HG03457 (cell line): Measurements from ENCODE around the gene KLHL36.

Source experiments
- ATAC-seq: cut with Tn5 transposase; IDR thresholded peaks from one replicate; pipeline ENCODE4 v1.9.1; 2021; ENCODE audit warnings: moderate number of reproducible peaks; ENCODE audit not compliant: unreplicated experiment

KLHL36 gene

GRCh38 chr16:84647828-84648594 is at the start of gene KLHL36:
KLHL36 (plus strand) TSS chr16:84648511; CDS start chr16:84650868, 2,357 bp downstream.
- ATAC-seq, result peak; percentile 78

DNA sequence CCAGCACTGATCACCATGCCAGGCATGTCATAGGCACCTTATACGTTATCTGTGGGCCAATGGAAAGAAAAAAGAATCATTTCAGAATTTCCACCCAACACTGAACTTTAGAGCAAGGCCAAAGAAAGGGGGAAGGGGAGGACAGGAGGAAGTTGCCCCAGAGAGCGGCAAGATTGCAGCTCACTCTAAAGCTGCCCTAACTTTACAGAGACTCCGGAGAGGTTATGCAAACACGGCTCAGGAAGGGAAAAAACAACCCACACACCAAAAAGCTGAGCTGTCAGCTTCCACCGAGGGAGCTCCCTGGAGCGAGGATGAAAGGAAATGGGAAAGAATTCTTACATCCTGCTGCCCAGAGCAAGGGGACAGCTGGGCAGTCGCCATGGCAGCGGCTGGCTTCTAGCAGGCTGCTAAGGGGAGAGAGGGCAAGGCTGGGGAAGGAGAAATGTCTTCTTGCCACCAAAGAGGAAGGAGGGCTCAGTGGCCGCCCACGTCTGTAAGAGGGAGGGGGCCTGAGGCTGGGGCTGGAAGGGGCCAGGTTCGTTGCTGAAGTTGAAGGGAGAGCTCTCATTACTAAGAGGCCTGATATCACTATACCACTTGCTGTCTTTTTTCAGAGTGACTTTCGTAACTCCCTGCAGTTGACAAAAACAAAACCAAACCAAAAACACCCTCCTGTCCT is 48.6 kb upstream of the KLHL36 start:
- ATAC-seq, result no peak

GRCh38 chr16:84600343-84601229 is 47.7 kb upstream of the KLHL36 start:
- ATAC-seq, result peak; percentile 56

DNA sequence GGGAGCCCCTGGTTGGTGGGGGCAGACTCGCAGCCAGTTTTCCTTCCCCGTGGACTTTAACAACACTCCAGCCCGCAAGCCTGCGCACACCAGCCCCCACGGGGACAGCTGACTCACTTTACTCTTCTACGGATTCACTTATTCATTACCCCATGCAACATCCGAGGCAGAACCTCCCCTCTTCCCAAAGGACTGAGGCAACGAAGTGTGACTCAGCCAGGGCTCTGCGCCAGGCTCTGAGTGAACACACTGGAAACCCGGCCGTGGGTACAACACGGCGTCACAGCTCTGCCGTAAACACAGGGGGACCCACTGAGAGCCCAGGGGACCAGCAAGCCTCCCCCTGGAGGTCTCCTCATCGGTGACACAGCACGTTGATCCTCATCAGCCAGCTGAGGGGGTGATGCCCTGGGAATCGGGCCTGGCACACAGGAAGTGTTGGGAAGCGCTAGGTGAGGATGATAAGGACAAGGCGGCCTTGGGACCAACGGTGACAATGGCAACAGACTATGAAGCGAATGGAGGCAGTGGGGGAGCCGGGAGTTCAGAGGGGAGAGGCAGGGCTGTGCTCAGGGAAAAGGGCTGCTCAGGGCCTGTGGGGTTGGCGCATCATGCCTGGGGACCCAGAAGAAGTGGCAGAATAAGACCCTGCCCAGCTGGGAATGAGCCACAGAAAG is 45.0 kb upstream of the KLHL36 start:
- no peak for ATAC-seq

- ATAC-seq, result no peak
These were observed 44.4 kb upstream of the KLHL36 start for GRCh38 chr16:84603940-84604339.

DNA sequence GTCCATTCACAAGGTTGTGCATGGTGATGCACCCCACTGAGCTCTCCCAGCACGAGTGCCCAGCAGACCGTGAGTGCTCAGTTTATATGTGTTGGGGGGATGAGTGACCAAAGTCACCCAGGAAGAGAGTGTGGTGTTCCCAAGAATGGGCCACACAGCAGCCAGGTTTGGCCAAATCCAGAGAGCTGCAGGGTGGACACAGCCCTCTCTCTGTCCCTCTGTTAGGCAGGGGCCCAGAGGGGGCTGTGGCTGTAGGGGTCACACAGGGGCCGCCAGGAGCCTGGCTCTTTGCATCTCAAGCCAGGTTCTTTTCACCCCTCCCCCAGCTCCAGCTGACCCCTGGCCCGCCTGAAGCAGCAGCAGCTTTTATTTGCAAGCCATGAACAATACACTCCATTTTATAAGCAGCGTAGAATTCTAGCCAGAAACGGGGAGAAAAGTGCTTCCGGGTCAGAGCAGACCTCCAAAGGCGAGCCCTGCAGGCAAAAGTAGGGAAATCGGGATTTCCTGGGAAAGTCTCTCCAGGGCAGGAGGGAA is 43.8 kb upstream of the KLHL36 start:
- ATAC-seq, result no peak

- no peak for ATAC-seq
These were observed 42.9 kb upstream of the KLHL36 start for GRCh38 chr16:84605339-84605848.

DNA sequence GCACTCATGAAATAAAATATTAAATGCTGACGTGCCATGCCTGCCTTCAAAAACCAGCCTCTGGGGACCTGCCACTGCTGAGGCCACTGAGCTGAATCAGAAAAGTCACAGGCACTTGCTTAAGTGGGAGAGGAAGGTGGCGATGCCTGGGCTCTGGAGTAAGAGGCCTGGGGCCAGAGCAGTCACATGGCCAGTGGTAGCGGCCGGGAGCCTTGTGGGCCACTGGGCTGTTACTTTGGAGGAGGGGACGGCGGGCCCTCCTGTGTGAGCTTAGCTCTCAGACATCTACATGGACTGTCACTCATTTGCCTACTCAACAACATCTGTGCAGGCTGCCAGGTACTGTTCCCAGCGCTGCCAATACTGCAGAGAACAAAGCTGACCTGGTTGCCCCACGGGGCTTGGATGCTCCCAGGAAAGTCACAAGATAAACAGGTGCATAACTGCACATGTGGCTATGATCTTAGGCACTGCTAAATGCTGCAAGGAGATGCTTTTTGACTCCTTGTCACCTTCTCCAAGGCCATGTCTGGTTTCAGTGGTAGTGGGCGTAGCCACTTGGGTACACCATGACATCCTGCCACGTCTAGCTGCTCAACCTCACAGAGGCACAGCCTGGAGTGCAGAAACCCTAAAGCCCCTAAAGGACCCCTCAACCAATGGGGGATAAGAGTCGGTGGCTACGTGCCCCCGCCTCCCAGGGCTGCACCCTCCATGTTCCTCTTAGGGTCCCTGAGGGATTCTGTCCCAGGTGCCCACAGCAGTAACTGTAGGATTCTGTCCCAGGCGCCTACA is 42.0 kb upstream of the KLHL36 start:
- no peak for ATAC-seq

- no peak for ATAC-seq
These were observed 41.2 kb upstream of the KLHL36 start for GRCh38 chr16:84607061-84607460.

DNA sequence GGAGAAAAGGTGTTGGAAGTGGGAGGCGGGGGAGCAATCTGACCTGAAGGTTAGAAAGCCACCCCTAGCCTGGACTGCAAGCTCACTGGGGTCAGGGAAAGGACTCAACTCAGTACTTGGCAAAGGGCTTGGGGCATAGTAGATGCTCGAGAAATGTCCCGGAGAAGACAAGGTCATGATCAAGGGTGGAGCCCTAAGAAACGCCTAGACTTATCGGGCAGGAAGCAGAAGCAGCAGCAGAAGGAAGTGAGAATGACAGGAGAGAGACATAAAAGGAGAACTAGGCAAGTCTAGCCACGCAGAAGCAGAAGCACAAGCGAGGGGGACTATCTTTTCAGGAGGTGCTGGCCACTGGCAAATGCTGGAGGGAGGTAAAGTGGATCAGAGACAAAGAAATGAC is 40.6 kb upstream of the KLHL36 start:
- no peak for ATAC-seq

DNA sequence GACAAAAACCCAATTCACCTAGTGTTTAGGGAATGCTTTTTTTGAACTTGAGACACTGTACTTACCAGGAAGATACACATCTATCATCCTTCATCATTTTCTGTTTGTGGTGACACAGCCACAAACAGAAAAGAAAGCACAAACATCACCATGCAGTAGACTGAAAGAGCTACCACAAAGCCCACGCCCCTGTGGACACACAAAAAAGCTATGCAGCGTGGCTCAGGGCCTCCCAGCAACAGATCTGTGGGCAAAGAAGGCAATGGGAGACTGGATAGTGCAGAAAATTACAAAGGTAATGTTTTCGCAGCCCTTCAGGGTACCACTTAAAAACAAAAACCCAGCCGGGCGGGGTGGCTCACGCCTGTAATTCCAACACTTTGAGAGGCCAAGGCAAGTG is 40.0 kb upstream of the KLHL36 start:
- no peak for ATAC-seq

DNA sequence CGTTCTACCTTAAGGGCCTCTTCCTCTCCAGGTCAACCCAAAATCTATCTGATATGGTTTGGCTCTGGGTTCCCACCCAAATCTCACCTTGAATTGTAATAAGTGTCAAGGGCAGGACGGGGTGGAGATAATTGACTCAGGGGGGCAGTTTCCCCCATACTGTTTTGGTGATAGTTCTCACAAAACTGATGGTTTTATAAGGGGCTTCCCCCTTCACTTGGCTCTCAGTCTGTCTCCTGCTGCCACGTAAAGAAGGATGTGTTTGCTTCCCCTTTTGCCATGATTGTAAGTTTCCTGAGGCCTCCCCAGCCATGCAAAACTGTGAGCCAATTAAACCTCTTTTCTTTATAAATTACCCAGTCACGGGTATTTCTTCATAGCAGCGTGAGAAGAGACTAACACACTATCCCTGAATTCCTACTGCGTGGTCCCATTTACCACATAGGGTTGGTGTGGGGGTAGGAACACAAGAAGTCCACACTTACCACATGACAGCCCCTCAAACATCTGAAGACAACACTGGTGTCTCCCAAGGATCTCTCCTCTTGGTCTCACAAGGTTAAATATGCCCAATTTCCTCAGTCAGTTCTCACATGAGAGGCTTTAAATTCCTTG is 38.6 kb upstream of the KLHL36 start:
- no peak for ATAC-seq

- no peak for ATAC-seq
These were observed 37.9 kb upstream of the KLHL36 start for GRCh38 chr16:84610376-84610775.

DNA sequence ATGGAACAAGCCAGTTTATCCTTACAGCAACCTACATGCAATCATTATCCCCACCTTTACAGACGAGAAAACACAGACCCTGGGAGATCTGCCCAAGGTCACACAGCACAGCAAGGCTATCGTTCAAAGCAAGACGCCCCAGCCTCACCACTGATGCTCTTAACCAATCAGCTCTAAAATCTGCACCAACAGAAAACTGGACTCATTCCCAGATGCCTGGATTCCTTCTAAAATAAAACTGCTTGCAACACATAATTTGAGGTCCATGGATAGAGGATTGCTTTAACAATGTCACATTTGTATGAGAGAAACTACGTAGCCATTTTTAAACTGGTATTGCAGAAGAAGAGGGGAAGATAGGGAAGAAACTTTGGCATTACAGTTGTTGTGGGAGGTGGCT is 37.3 kb upstream of the KLHL36 start:
- no peak for ATAC-seq

GRCh38 chr16:84612686-84613085 is 35.6 kb upstream of the KLHL36 start:
- ATAC-seq, result no peak

DNA sequence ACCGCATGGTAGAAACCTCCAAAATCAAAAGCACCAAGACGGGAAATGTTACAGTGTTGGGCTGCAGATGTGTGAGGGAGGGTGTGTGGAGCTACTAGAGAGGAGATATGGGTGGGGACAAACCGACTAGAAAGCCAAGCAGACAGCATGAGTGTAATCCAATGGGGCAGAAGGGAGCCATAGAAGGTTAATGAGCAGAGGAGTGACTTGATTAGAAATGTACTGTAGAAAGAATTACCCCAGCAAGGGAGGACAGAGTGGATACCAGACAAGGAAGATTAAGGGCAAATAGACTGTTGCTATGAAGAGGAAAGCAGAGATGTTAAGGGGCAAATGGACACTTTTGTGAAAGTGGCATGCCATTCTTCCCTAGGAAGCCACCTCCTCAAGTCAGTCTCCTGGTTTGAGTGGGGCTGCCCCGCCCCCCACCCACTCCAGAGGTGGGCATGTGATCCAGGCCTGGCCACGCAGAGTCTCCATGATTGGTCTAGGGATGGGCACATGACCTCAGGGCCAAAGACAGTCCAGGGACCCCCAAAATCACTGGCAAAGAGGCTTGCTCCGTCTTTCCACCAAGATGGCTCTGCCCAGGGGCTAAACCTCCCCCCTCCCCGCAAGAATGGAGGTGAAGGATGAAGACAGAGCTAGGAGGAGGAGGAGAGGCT is 34.8 kb upstream of the KLHL36 start:
- ATAC-seq, result no peak

DNA sequence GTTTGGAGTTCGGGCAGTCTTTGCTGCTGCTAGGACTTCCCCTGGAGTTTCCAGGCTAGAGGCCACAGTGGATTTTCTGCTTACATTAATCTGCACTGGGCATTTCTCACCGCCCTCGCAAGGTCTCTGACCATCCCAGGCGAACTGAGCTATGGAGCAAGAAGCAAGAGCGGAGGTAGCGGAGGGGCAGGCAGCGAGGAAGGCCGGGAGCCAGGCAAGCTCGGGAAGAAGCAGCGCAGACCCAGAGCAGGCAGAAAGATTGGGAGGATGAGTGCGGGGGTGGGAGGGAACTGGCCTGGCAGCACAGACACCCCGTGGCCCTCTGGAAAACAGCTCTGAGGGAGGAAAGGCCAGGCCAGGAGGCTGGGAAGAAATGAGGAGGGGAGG is 34.2 kb upstream of the KLHL36 start:
- no peak for ATAC-seq

DNA sequence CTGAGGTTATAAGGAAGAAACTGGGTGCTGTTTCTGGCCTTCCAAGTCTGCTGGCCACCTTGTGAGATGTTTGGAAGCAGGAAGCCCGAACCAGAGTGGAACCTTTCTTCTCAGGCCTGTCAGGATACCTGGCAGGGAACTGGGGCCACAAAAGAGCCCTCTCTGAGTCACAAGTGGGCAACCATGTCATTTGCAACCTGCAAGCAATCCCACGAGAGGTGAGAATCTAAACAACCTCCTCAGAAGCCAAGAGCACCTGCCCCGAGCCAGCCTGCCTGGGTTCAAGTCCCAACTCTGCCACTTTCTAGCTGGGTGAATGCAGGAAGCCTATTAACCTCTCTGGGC is 33.7 kb upstream of the KLHL36 start:
- no peak for ATAC-seq
